Testis (tissue), 3 donors: Measurements from ENCODE around the gene TOGARAM1. TPM values are rescaled to one million over a fixed set of nuclear protein-coding genes. Genes with fewer than 3 reads are reported as not detected.

Source experiments
- DNase-seq: peaks from one replicate; pipeline ENCODE4 v3.0.0-alpha.2; 2019
- H3K27ac ChIP-seq, 2 donors: fragments of 200-600 bp; sonication (generic); one replicate each; pipeline ENCODE4 v1.5.1; 2019
- H3K27me3 ChIP-seq: fragments of 200-600 bp; sonication (generic); one replicate; pipeline ENCODE4 v1.5.1; 2019
- H3K36me3 ChIP-seq: fragments of 200-600 bp; sonication (generic); one replicate; pipeline ENCODE4 v1.5.1; 2017; ENCODE audit warnings: low read depth; ENCODE audit errors: missing control alignments
- H3K4me1 ChIP-seq: fragments of 200-600 bp; sonication (generic); one replicate; pipeline ENCODE4 v1.5.1; 2019
- H3K4me3 ChIP-seq, 2 donors: fragments of 200-600 bp; sonication (generic); one replicate each; pipeline ENCODE4 v1.5.1; 2017 to 2019
- H3K9me3 ChIP-seq: fragments of 200-600 bp; sonication (generic); one replicate; pipeline ENCODE4 v1.5.1; 2017
- POLR2A ChIP-seq: fragments of 450-650 bp; IDR thresholded peaks from one replicate; pipeline ENCODE4 v1.6.1; 2017; ENCODE audit warnings: antibody characterized with exemption, mild to moderate bottlenecking, moderate library complexity
- WGBS, 2 donors: methylation state at CpG; one replicate each; pipeline ENCODE4 v1.1.5; 2018; 5-methylcytosine and 5-hydroxymethylcytosine counted together
- intact Hi-C: fragments of 100-400 bp; cut with DNase I; formaldehyde crosslinking; loops from one replicate; pipeline ENCODE4 v1.15.1; 2023; ENCODE audit warnings: low total_unique reads
- polyA plus RNA-seq: library from polyadenylated mRNA; stranded (reverse); fragments of 350-450 nt; fragmentation: Illumina TruSeq; extraction: RNeasy Lipid Tissue Mini Kit (QIAGEN cat#74804); gene quantifications from one replicate; pipeline ENCODE4 v1.2.3, GENCODE V29; 2014; ENCODE audit warnings: low read depth, low replicate concordance; ENCODE audit not compliant: insufficient read depth
- total RNA-seq, 2 donors: library from RNA; depleted of rRNA; stranded (reverse); fragments of >200 nt; gene quantifications; one replicate each; pipeline ENCODE4 v1.2.3, GENCODE V29; 2016
- TF ChIP-seq, protein P1 (sequence below), 3 experiments: fragments of 450-650 bp in 2 of 3; fragments of 200-600 bp in 1 of 3; sonication (generic) in 1 of 3; IDR thresholded peaks; one replicate each; pipeline ENCODE4 v1.5.1; 2016 to 2019; ENCODE audit warnings: antibody characterized with exemption in 3 of 3, mild to moderate bottlenecking in 2 of 3, moderate library complexity in 1 of 3

The TOGARAM1 gene
- total and polyA plus RNA-seq, 3 donors from 2014 or later = 16.6 to 33.0 (median 32.6) TPM

DNA sequence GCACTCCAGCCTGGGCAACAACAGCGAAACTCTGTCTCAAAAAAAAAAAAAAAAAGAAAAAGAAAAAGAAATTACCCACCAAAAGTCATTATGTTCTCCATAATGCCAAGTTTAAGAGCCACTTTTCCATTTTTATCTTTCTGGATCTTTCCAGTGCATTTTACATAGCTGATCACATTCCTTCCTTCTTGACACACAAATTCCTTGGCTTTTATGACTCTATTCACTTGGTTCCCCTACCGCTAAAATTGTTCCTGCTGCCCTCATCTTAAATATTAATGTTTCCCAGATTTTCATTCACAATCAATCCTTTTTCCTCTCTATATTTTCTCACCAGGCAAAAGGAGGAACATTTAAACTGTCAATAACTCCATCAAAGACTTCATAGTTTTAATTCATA lies 20.4 kb upstream of the TOGARAM1 start:
- Histone ChIP-seq H3K27ac (no peak overlapping the region), H3K4me3 (no peak overlapping the region), H3K4me1 (no peaks in the 10 kb centered on the region), H3K27me3 (no peaks in the 10 kb centered on the region), H3K36me3 (no peaks in the 10 kb centered on the region), H3K9me3 (no peaks in the 10 kb centered on the region)
- TF ChIP-seq, protein P1, sequence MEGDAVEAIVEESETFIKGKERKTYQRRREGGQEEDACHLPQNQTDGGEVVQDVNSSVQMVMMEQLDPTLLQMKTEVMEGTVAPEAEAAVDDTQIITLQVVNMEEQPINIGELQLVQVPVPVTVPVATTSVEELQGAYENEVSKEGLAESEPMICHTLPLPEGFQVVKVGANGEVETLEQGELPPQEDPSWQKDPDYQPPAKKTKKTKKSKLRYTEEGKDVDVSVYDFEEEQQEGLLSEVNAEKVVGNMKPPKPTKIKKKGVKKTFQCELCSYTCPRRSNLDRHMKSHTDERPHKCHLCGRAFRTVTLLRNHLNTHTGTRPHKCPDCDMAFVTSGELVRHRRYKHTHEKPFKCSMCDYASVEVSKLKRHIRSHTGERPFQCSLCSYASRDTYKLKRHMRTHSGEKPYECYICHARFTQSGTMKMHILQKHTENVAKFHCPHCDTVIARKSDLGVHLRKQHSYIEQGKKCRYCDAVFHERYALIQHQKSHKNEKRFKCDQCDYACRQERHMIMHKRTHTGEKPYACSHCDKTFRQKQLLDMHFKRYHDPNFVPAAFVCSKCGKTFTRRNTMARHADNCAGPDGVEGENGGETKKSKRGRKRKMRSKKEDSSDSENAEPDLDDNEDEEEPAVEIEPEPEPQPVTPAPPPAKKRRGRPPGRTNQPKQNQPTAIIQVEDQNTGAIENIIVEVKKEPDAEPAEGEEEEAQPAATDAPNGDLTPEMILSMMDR (IDR thresholded peaks at IDR 0.05) = no peak
- TF ChIP-seq POLR2A = no peak
- 91 to 95% methylated on average over 2 of the region's 2 CpGs for WGBS, 2 donors
- intact Hi-C loops = no loop called here
- DNase-seq = no peak

DNA sequence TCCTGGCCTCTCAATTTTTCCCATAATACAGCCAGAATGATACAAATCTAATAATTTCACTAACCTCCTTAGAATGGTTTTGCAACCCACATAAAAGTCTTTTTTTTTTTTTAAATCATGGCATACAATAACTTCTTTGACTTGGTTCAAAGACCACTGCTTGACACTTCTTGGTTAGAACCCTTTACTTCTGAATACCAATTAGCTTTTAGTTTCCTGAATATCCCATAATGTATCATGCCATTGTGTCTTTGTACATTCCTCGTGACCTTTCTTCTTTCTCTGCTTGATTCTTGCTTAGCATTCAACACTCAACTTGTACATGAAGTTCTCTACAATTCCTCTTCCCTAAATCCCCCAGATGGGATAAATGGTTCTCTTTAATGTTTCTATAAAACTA lies 19.6 kb upstream of the TOGARAM1 start:
- DNase-seq = no peak
- WGBS, 2 donors = 95% methylated on average over 1 of the region's 1 CpG
- no peaks in the 10 kb centered on the region for H3K36me3 ChIP-seq

DNA sequence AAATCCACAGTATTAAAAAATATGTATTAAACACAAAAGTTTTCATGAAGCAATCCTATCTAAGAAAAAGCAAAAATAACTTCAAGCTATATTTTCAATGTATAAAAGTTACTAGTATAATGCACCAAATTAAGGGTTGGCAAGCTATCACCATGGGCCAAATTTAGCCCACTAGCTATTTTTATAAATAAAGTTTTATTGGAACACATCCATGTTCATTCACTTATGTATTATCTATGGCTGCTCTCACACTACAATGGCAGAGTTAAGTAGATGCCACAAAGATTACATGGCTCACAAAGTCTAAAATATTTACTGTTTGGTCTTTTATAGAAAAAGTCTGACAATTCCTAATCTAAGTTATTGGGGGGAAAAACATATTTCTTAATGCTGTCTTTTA lies 17.9 kb upstream of the TOGARAM1 start:
- H3K27ac ChIP-seq = no peak overlapping the region
- no peaks in the 10 kb centered on the region for H3K27me3 ChIP-seq

More for the DNA sequence above, 19.6 kb upstream of the TOGARAM1 start:
- H3K27me3 ChIP-seq = no peaks in the 10 kb centered on the region
- H3K4me1 ChIP-seq = no peaks in the 10 kb centered on the region
- H3K27ac ChIP-seq = no peak overlapping the region
- no peaks in the 10 kb centered on the region for H3K9me3 ChIP-seq
- TF ChIP-seq POLR2A = no peak
- TF ChIP-seq, protein P1 (IDR thresholded peaks at IDR 0.05) = no peak
- H3K4me3 ChIP-seq = no peak overlapping the region
- intact Hi-C loops = no loop called here

DNA sequence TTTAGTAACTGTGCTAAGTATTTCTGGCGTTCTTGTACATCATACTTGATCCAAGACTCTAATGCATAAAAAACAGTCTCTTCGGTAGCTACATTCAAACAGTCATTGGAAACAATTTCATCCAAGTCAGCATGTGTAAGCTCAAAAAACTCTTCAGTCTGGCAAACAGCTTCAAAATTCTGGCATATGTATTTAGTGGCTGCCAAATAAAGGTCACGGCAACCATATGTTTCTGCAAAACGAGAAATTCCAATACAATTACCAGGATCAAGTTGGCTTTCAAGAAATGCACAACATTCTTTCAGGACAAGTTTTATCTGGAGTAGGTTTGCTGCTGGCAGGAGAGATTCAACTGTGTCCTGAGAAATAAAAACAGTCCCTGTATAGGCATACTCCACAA lies 16.7 kb upstream of the TOGARAM1 start:
- no peak for DNase-seq
- no peak overlapping the region for H3K27ac ChIP-seq
- H3K4me3 ChIP-seq = no peak overlapping the region
- H3K27me3 ChIP-seq = no peaks in the 10 kb centered on the region
- H3K36me3 ChIP-seq = no peaks in the 10 kb centered on the region
- H3K9me3 ChIP-seq = no peaks in the 10 kb centered on the region
- intact Hi-C loops = no loop called here
- 86 to 90% methylated on average over 4 of the region's 4 CpGs for WGBS, 2 donors
- TF ChIP-seq, protein P1 (IDR thresholded peaks at IDR 0.05) = no peak
- TF ChIP-seq POLR2A = no peak
- H3K4me1 ChIP-seq = no peaks in the 10 kb centered on the region

More for the DNA sequence above, 17.9 kb upstream of the TOGARAM1 start:
- Histone ChIP-seq H3K4me3 (no peak overlapping the region), H3K9me3 (no peaks in the 10 kb centered on the region), H3K36me3 (no peaks in the 10 kb centered on the region), H3K4me1 (no peaks in the 10 kb centered on the region)
- DNase-seq = no peak
- intact Hi-C loops = no loop called here
- TF ChIP-seq POLR2A = no peak
- TF ChIP-seq, protein P1 (IDR thresholded peaks at IDR 0.05) = no peak

DNA sequence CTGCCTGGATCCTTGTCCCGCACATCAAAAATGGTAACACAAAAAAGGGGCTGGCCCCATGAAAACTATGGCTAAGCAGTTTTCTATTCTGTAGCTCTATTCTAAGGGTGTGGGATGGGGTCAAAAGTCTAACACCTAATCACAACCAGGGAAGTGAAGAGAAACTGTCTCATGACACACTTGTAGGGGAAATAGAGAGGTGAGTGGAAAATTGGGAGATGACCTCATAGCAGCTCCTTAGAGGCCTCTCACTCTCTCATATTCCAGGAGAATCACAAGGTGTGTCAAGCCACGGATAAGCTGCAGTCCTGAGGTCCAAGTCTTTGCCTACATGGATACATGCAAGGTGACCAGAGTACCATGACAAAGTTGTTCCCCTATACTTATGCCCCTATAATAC lies 10.9 kb upstream of the TOGARAM1 start:
- WGBS, 2 donors = 82 to 89% methylated on average over 2 of the region's 2 CpGs
- Histone ChIP-seq H3K36me3 (no peaks in the 10 kb centered on the region), H3K27ac (no peak overlapping the region), H3K27me3 (no peaks in the 10 kb centered on the region), H3K4me1 (no peaks in the 10 kb centered on the region), H3K4me3 (no peak overlapping the region), H3K9me3 (no peaks in the 10 kb centered on the region)
- intact Hi-C loops = no loop called here
- no peak for TF ChIP-seq POLR2A
- TF ChIP-seq, protein P1 (IDR thresholded peaks at IDR 0.05) = no peak
- no peak for DNase-seq
